Measurements from ENCODE around the gene PARVG.

PARVG gene, protein sequence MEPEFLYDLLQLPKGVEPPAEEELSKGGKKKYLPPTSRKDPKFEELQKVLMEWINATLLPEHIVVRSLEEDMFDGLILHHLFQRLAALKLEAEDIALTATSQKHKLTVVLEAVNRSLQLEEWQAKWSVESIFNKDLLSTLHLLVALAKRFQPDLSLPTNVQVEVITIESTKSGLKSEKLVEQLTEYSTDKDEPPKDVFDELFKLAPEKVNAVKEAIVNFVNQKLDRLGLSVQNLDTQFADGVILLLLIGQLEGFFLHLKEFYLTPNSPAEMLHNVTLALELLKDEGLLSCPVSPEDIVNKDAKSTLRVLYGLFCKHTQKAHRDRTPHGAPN

DNA sequence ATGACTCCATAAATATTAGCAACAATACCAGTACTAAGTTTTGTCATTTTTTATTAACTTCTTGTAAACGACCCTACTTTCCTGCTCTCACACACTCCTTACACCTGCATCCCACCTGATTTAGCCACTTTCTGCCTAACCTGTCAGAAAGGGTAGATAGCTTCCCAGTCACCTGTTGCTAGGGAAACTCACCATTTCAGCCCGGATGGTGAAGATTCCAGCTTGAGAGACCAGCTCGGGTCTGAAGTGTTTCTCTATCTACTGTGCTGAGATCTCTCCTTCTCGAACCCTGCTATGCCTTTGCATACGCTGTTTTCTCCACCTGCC is at the start of gene PARVG:
TSS of gene PARVG (plus strand) at position 220 of the 327 bp plus-strand sequence. CDS start 2,405 bp downstream, outside the sequence.
- DNase-seq (ENCODE audit: low read depth, low spot score), result no peak

DNA sequence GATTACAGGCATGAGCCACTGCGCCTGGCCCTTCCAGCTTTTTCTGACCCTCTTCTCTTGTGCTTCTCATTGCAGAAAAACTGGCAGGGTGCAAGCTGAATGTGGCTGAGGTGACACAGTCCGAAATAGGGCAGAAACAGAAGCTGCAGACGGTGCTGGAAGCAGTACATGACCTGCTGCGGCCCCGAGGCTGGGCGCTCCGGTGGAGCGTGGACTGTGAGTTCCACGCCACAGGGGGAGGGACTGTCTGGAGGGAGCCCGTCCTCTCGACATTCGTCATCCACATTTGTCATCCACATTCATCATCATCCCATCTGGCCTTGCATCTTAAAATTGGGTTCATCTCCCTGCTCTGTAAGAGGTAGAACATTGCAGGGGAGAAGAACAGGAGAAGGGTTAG is 49.3 kb upstream of the PARVG start:
- no peak for DNase-seq (ENCODE audit: low read depth, low spot score)

DNA sequence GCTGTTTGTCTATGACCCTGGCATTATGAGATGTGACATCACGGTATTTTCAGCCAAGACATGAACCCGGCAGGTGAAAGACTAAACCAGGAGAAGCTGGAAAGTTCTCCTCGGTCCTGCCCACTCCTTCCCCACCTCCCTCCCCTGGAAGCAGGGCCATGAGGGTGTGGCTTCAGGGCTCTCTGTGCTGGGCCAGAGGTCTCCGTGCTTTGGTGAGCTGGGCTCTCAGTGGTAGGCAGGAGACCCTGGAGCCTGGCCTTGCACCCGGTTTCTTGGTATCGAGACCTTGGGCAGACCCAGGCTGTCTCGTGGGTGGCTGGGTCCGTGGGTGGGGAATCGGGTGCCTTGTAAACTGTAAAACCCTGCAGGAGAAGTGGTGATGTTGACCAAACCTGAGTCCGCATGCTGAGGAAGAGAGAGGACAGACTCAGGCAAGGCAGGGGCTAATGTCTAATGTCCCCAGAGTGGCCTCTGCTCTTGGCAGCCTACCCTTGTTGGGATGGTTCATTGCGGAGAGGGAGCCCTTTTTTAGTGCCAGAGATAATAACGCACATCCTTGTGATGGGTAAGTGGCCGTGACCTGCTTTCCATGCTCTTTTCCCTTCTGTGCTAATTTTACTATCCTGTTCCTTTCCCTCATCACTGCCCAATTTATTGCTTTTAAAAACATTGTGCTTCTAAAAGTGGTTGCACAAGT is 48.6 kb upstream of the PARVG start:
- no peak for DNase-seq (ENCODE audit: low read depth, low spot score)

DNA sequence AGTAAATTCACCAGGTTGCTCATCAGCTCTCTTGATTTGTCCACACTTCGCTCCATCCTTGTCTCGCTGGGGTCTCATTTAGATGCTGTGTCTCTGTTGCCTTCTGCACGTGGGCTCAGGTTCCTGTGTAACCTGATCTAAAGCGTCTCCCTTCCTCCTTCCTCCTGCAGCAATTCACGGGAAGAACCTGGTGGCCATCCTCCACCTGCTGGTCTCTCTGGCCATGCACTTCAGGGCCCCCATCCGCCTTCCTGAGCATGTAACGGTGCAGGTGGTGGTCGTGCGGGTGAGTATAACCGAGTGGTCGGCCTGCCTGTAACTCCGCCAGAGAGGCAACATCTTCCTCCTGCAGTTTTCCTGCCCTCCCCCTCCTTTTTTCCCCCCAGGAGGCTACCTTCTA is 48.0 kb upstream of the PARVG start:
- no peak for DNase-seq (ENCODE audit: low read depth, low spot score)

DNA sequence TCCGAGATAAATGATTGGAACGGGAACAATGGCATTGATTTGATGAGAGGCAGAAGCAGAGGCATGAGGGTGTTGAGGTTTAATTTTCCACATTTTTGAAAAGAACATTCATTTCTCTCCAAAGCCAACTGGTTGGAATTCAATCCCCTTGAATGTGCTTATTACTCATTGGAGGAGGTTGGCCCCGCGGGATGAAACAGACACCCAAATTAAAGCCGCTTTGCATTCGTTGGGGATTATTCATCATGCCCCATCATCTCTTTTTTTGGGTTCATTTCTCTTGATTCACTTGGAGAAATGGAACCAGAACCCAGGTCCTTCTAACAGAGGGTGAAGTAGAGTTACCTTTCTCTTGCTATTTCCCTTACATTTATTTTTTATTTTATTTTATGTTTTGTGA is 47.6 kb upstream of the PARVG start:
- DNase-seq (ENCODE audit: low read depth, low spot score), result no peak

DNA sequence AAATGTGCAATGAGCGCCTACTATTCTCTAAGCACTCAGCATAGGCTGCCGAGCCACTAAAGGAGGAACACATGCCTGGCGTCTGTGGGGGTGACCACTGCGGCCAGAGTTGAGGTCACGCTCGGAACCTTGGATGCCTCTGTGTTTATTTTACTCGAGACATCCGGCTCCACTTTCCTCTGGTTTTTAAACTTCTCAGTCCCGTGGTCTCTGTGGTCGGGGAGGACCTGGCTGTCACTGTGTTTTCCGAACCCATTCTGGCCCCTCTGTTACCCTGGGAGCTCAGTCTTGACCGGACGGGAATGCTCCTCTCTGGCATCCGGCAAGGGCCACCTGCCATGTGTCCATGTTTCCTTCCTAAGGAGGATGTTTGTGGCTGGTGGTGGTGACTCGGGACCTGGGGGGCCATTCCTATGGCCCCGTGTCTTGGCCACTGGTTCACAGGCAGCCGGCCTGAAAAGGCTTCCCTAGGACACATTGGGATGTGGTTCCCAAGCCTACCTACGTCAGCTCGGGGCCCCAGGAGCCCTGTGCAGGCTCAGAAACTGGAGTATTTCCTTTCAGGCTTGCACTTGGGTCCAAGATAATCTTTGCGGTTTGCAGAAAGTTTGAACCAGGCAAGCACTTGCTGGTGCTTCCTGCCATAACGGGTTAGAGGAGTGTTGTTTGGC is 46.7 kb upstream of the PARVG start:
- DNase-seq (ENCODE audit: low read depth, low spot score), result no peak

DNA sequence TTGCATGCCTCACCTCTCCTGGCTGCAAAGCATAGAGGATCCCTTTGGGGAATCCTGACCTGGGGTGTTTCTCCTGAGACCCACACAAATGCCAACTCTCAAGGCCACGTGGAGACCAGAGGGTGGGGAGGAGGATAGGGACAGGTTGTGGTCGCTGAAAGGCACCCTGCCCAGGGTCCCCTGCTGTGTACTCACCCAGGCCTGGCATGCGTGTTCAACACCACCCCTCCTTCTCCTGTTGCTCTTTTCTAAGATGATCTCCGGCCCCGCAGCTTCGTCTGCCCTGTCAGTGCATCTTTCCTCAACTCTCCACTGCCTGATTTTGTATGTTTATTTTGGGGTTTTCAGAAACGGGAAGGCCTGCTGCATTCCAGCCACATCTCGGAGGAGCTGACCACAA is 44.6 kb upstream of the PARVG start:
- no peak for DNase-seq (ENCODE audit: low read depth, low spot score)

DNA sequence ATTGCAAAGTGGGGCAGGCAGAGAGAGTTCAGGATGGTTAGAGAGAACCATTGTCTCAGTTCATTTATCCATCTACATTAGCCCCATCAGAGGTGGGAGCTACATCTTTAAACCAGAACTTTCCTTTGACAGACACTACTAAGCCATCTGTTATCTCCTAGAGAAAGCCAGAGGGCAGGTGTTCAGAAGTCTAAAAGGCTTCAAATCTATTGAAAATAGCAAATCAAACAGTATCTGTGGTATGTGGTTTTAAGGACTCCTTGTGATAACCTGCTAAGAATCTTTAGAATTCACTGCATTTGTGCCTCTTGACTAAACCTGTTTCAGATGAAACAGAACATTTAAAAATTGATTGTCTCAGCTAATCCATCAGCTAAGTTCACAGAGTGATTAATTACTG is 43.9 kb upstream of the PARVG start:
- DNase-seq (ENCODE audit: low read depth, low spot score), result no peak

DNA sequence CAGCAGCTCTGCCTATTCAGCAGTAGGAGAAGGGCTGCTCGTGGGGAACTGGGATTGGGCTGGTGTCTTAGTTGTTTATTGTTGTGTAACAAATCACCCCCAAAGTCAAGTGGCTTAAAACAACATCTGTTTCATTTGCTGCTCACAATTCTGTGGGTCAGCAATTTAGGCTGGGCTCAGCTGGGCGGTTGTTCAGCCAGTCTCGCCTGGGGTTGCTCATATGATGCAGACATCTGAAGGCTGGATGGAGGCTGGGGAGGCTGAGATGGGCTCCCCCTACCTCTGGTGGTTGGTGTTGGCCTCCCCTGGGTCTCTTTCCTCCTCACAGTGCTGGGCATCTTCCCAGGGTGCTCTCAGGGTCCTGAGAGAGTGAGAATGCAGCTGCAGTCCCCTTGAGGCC is 43.3 kb upstream of the PARVG start:
- DNase-seq (ENCODE audit: low read depth, low spot score), result no peak

DNA sequence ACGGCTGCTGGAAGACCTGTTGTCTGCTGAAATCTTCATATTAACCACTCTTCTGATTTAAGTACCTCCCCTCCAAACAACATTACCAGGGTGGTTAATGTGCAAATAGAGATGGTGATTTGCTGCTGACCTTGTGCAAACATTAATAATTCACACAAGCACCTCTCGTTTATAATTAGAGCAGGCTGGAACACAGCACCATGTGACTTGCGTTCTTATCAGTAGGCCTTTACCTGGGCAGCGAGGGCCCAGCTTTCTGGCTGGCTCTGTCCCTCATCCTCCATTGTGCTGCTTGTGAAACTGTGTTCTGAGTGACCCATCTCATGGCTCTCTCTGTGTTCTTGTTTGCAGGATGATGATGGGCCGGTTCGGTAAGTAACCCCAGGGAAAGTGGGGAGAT is 41.0 kb upstream of the PARVG start:
- no peak for DNase-seq (ENCODE audit: low read depth, low spot score)

DNA sequence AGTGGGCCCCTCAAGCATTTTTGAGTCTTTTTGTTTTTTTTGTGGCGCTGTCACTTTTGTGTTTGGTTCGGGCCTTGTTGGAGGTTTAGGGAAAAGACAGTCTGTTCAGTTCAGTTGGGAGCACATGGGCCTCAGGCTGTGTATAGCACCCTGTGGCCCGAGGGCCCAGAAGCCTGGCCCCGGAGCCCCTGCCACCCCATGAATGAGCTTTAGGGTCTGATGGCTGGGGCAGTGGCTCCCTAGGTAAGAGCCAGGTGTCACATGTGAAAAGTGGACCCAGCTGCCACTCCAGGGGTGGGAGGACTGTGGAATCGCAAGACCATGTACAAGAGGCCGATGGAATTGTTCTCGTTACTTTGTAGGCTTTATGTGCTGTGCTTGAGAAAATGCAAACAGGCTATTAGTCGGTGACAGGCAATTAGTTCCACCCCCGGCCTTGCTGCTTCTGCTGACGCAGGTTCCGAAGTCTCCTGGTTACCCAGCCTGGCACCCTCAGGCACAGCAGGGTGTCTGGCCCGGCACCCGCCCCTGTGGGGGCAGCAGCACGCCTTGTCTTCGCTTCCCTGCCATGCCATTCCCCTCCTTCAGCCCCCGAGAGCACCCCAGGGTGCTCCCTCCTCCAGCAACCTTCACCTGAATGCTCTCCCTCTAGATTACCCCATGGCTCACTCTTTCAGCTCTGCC is 38.2 kb upstream of the PARVG start:
- DNase-seq (ENCODE audit: low read depth, low spot score), result no peak

DNA sequence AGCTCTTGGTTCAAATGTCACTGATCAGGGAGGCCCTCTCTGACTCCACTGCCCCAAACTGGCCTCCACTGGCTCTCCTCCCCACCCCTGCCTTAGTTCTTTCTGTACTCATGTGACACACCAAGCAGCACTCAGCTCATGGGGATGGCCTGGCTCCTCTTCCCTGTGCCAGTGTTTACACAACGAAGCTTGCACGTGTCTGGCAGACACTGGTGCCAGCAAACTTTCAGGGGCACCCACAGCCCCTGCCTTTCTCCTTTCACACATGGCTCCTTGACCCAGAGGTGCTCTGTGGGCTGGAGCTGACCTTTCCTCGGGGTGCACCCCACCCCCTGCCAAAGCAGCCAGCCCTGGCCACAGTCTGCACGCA is 37.6 kb upstream of the PARVG start:
- DNase-seq (ENCODE audit: low read depth, low spot score), result no peak

DNA sequence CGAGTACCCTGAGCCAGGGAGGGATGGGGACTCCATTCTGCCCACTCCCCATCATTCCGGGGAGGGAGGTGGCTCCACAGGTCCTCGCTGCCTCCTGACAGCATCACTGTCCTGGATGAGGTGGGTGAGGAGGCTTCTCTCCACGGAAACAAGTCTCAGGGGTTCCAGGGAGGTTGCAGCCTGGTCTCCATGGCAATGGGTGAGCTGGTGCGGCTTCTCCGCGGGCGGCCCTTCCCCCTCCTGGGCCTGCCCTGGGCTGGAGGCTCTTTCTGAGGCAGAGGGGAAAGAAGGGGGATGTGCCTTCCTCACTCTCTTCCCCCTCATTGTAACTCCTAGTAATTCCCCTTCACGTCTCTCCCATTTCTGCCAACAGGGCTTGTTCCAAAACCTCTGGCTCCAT is 37.1 kb upstream of the PARVG start:
- no peak for DNase-seq (ENCODE audit: low read depth, low spot score)

DNA sequence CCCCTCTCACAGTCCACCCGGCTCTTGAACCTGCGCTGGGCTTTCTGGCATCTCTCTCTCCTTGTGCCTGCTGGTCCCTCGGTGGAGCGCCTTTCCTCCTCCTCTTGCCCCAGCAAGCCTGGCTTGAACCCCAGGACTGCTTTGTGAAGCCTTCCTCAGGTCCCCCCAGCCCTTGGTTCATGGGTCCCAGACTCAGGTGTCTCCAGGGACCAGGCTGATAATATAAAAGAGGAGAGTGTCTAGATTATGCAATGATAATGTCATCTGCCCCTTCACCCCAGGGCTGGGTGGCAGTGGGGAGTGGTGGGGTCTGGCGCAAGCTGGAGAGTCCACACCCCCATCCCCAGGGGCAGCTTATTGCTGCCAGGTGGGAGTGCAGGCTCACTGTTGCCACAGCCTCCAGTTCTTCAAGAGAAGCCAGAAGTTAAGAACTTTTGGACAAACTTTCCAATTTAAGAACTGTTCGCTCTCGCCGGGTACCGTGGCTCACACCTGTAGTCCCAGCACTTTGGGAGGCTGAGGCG is 36.6 kb upstream of the PARVG start:
- no peak for DNase-seq (ENCODE audit: low read depth, low spot score)

DNA sequence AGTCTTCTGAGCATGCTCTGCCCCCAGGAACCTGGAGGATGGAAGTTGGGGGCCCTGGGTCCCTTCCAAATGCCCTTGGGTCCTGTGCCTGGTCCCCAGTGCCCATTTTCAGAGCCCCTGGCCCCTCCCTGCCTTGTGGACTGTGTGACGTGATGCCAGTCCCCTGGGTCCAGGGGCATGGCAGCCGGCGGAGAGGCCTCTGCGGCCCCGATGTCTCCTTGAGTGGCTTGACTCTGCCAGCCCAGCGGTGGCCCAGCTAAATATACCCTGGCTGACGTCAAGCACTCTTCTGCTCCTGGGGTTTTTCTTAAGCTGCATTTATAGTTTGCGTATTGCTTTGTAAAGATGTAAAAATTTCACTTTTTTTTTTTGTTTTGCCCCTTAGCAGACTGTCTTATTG is 35.2 kb upstream of the PARVG start:
- no peak for DNase-seq (ENCODE audit: low read depth, low spot score)

DNA sequence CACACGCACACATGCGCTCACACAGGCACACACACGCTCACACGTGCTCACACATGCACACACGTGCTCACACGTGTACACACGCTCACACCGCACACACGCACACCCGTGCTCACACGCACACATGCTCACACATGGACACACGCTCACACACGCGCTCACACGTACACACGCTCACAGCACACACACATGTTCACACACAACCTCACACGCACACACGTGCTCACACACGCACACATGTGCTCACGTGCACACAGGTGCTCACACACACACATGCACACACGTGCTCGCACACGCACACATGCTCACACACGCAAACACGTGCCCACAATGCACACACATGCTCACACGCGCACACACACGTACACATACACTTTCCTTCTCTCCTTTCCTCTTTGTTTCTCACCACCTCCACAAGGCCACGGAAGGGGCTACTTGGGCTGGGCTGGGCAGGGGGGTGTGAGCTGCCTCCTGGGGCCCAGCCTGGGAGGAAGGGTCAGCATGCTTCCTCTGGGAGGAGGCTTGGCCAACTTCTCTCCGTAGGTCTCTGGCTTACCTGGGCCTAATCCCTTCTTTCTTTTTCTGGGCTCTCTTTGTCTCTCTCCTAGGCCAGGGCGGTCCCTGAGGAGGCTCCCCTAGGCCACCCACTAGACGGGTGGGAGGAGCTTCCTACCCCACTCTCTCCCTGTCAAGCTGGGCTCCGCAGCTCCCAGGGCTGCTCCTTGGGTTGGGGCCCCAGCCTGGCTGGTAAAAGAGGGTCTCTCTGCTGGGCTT is 34.5 kb upstream of the PARVG start:
- DNase-seq (ENCODE audit: low read depth, low spot score), result no peak

DNA sequence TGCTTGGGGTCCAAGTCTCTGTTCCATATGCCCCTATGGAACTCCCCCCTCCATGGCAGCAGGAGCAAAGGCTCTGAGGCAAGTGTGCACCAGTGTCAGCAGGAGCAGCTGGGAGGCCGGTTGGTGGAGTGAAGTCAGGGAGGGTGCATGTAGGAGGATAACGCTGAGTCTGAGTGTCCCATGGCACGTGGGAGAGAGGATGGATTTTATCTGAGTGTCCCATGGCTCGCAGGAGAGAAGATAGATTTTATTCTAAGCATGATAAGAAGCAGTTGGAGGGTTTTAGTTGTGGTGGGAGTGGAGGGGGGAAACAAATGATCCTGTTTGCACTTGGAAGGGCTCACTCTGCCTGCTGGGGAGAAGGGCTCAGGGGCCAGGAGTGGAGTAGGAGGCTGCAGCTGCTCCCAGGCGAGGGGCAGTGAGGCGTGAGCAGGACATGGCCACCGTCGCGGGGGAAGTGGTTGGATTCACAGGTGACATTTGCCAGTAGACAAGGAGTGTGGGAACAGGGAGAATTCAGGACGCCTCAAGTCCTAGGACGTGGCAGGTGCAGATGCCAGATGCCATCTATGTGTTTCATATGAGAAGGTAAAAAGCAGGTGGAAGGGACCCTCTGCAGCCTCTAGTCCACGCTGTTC is 33.6 kb upstream of the PARVG start:
- DNase-seq (ENCODE audit: low read depth, low spot score), result no peak

DNA sequence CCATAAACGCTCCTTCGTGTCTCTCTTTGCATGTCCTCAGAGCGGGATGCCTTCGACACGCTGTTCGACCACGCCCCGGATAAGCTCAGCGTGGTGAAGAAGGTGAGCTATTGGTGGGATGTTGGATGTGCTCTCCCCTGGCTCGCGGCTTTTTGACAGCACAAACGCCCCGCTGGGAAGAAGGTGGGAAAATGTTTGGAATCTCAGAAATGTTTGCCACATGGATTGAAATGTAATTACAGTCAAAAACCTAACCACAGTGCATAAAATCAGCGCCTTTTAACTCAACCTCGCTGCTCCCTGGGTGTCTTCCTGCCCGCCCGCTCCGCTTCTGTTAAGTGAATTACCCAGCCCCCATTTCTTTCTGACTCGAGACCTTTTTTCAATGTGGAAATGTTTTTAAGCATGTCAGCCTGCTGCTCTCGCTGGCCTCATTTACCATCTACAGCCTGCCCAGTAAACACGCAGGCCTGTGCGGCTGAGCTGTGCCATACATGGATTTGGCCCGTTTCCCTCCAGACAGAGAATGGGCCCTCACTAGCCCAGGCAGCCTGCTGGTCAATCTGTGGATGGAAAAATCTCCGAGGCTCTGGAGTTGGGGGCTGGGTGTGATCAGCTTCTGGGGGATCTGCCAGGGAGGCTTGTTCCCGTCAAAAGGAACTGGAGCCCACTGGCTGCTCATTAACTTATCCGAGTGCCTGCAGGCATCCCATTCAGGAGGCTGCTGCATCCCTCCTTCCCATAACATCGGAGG is 32.7 kb upstream of the PARVG start:
- DNase-seq (ENCODE audit: low read depth, low spot score), result no peak

DNA sequence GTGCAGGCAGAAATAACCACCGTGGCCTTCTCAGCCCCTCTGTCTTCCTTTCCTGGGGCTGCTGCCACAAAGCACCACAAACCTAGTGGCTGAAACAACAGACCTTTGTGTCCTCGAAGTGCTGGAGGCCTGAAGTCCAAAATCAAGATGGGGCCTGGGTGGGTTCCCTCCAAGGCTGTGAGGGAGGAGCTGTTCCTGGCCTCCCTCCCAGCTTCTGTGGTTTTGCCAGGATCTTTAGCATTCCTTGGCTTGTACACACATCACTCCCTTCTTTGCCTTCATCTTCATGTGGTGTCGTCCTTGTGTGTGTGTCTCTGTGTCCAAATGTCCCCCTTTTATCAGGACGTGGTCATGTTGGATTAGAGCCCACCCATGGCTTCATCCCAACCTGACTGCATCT is 29.0 kb upstream of the PARVG start:
- no peak for DNase-seq (ENCODE audit: low read depth, low spot score)

DNA sequence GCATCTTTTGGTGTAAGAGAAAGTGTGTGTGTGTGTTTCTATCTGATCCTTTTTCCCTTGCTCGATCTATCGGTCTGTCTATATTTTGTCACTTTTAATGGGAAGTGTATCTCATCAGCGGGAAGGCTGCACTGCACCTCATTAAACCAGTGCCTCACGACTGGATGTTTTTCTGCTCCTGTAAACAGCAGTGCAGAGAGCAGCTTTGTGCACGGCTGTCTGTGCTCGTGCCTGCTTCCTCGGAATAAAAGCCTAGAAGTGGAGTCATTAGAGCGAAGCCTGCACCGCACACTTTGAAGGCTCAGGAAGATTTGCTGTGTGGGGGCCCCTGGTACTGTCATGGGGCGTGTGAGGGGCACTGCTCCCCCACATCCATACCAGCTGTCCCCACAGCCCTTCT is 27.0 kb upstream of the PARVG start:
- DNase-seq (ENCODE audit: low read depth, low spot score), result no peak
